NCI-H2171 (cell line): ENCODE measurements around the gene KRTAP10-3.

ENCODE experiments used
- DNase-seq: peaks from one replicate; lab custom pipeline; 2025; lab: John Stamatoyannopoulos, UW

Gene KRTAP10-3

DNA sequence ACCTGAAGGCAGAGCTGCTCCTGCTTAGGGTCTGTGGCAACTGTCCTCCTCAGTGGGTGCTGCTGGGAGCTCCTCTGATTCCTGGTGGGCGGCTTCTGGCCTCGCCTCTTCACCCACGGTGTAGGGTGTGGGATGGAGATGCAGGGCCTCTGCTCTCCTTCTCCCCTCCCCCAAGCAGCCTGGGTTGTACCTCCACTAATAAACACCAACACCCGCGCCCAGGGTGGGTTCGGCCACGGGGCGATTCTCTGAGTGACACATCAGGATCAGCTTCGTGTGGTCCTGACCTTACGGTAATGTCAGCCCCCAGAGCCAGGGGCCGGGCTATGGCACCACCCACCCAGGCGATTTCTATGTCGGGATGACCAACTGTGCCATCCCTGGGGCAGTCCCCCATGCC lies 42.3 kb downstream of the KRTAP10-3 start:
- no peak for DNase-seq

DNA sequence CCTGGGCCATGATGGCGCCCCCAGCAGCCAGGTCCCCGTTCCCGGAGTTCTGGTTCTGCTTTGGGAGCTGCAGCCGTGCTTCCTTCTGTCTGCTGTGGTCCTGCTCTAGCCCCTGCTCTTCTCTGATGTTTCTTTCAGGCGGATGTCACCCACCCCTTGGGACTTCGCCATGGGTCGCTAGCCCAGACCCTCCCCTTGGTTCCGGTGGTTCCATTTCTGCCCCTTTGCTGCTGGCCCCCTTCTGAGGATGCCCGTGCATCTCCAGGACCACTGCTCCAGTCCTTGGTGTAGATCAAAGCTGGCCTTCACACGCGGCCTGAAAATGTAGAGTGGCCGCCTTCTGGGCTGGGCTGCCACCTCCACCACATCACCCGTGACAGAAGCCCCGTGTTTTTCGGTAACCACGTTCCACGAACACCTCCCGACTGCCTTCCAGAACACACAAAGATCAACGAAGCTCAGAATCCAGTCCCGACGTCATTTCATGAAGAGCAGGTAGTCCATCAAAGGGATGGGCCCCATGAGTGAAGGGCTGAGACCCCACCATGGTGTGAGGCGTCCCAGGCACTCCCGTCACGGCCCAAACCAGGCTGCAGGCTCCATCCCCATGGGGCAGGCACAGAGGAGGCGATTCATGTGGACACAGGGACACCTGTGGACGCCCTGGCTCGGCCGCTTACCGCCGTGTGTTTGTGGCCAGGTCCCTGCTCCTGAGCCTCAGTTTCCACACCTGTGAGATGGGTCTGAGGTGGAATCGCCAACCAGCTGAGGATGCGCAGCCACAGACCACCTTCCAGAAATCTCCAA lies 43.0 kb downstream of the KRTAP10-3 start:
- DNase-seq = no peak

DNA sequence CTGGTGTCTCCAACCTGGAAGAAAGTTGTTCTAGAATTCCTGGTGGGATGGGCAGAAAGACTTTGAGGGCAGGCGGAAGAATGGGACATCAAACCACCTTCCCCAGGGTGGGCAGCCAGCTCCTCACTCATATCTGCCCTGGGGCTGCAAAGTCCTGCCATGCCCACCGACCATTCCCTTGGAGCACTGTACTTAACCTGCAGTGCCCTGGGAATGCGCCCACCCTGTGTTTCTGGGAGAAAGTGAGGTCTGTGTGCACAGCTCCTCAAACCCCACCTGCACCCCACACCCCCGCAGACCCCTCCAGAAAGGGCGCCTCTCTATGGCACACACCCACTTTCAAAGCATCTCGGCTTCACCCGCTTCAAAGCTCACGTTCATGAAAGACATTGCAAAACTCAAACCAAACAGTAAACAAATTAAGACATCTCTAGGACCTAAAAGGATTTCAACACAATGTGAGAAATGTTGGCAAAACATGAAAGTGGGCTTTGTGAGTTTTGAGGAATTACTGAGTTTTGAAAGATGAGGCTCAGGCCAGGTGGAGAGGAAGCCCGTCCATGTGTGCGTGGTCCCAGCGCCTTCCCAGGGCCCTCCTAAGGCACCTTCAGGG lies 43.7 kb downstream of the KRTAP10-3 start:
- DNase-seq = no peak

DNA sequence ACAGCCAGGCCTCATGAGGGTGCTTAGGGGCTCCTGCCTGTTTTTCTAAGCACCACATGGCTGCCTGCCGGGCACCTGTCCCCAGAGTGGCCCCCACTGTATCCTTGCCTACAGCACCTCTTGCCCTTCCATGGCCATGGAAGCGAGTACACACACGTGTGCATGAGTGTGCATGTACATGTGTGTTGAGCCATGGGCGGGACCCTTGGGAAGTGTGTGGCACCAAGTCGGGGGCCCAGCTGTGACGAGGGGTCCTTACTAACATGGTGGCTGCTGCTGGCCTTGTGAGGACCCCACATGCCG lies 44.4 kb downstream of the KRTAP10-3 start:
- DNase-seq = no peak

DNA sequence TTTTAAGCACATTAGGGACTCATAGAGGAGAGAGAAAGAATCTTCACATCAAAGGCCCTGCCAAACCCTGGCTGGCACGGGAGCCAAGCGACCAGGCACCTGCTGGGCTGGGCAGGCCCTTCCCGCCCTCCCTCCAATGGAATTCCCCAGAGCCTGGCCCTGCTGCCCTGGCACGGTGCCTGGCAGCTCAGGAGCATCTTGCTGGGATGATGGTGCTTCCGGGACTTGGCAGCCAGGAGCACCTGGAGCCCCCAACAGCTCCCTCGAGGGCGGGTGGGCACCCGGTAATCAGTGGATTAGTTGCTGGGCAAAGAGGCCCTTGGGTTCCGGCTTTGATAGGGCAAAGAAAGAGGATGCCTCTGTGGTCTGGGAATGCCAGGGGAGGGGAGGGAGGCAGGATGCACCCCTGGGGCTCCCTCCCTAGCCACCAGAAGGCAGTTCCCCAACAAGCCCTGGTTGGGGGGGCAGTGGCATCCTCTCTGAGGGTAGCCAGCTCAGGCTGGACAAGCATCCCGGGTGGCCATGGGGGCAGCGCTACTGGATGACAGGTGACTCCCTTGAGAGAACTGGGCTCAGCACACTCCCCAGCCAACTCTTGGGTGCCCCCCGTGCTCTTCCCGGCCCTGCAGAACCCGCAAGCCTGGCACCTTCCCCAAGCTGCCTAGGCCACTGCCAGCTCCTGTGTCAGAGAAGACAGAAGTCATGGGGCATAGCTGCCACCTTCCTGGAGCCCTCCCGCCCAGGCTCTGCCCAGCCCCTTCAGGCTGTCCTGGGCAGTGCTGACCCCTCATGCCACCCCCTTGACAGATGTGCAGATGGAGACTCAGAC lies 45.0 kb downstream of the KRTAP10-3 start:
- DNase-seq = peak; percentile 58

DNA sequence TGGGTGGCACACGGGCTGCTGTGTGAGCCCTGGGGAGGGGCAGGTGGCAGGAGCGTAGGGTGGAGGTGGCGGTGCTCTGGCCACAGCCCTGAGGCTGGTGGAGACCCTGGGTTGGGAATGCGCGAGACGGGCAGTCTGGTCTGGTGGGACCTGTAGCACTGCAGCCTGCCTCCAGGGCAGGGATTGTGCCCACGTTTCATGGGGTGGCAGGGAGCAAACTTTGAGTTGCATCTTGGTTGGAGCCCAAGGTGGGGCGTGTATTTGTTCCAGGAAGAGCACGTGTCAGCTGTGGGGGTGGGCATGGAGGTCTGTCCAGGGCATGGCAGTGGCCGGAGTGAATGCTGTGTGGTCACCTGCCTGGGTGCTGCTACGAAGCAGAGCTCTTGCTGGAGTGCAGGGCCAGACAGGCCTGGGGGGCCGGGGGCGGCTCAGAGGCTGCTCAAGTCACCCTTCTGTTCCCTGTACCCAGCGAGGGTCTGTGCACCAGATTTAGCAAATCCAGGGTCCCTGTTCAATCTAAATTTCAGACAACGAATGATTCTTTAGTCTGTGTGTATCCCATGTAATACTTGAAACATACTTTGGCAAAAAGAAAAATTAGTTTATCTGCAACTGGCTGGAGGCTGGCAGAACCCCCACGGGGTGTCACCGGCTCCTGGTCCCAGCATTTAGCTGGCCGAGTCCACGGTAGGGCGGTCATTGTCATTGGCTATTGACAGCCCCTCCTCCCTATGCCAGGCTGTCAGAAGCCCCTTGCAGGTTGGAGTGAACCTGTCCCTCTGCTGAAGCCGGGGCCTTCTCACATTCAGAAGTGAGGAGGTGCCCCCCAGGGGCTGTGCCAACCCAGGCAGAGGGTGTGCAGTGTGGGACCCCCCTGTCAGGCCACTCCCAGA lies 45.9 kb downstream of the KRTAP10-3 start:
- no peak for DNase-seq

DNA sequence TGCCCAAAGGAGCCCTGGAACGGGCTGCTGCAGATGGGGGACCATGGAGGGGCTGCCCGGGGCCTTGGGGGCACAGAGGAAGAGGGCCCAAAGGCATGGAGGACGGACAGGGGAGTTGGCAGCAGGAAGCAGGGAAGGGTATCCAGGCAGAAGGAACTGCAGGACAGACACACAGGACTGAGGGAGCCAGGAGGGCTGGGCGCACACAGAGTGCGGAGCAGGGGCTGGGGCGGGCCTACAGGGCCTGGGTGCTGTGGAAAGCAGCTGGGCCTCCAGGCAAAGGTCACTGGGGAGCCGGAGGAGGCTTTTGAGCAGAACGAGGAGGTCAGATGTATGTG lies 46.7 kb downstream of the KRTAP10-3 start:
- DNase-seq = no peak

DNA sequence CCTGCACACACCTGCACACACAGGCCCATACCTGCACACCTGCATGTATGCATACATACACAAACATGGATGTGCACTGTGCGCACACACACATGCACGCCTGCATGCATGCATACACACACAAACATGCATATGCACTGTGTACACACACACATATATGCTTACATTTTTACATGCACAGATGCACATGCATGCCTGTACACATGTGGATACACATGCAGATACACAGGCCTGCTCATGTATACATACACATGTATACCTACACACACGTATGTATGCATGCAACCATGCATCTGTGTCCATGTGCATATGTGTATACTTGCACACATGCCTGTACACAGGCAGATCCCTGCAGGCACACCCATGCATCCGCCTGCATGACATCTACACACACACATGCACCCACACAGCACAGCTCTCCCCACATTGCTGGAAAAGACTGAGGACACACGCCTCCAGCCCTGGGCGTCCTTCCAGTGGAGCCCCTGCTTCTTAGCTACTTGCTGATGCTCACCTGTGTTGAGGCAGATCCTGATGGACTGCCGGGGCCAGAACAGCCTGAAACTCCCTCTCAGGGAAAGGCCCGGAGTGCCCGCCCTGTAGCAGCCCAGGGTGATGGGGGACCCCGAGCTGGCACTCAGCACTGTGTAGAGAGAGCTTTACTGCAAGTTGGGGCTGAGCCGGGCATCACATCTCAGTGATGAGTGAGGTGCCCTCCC lies 47.2 kb downstream of the KRTAP10-3 start:
- no peak for DNase-seq

DNA sequence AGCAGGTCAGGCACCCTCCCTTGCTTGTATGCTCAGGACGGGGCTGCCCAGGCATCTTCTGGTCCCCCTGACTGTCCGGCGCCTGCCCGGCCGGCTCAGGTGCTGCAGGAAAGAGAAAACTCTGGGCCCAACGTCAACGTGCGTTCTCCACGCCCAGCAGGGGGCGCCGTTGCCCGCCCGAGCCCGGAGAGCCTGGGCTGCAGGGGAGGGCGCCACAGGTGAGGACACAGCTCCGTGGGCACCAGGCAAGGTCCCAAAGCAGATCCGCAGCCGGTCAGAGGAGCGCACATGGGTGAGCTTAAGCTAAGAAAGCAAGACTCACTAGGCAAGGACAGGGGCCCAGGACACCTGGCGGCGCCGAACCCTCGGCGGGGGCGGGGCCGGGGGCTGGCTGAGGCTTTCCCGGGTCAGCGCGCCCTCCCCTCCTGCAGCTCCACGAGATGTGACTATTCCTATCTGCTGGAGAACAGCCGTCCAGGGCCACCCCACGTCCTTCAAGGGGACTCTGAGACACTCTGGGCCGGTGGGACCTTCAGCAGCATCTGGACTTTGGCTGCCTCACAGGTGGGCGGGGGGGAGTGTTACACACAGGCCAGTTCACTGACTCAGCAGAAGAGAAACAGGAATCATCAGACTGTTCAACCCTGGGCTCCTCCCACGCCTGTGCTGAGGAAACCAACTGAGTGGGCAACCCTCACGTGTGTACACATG lies 47.9 kb downstream of the KRTAP10-3 start:
- peak; percentile 41 for DNase-seq

DNA sequence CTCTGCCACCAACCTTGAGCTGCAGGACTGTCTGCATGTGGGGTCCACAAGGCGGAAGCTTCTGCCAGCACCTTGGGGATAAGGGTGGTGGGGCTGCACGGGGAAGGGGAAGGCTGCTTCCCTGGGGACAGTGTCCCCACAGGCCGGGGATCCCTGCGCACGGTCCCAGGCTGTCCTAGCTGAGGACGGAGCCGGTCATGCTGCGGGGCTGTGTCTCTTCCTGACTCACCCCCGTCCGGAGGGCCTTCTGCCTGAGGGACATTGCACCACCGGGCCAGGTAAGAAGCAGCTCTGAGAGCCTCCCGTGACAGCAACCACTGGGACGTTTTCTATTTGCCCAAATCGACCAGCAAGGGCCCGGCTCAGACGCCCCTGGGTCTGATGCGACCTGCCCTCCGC lies 48.5 kb downstream of the KRTAP10-3 start:
- DNase-seq = no peak

DNA sequence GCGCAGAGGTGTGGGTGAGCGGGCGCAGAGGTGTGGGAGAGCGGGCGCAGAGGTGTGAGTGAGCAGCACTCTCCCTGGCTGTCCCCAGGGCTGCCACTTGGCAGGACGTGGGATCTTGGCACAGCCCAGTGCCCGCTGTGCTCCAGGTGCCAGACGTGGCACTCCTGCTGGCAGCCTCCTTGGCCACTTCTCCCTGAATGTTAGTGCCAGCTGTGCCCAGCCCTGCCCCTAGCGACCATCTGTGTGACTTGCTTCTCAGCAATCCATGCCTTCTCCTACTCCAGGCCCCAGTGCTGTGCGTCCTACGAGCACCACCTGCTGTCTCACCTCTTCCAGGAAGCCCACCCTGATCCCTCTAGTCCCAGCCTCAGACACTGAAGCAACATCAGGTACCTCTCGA lies 49.1 kb downstream of the KRTAP10-3 start:
- peak; percentile 85 for DNase-seq

DNA sequence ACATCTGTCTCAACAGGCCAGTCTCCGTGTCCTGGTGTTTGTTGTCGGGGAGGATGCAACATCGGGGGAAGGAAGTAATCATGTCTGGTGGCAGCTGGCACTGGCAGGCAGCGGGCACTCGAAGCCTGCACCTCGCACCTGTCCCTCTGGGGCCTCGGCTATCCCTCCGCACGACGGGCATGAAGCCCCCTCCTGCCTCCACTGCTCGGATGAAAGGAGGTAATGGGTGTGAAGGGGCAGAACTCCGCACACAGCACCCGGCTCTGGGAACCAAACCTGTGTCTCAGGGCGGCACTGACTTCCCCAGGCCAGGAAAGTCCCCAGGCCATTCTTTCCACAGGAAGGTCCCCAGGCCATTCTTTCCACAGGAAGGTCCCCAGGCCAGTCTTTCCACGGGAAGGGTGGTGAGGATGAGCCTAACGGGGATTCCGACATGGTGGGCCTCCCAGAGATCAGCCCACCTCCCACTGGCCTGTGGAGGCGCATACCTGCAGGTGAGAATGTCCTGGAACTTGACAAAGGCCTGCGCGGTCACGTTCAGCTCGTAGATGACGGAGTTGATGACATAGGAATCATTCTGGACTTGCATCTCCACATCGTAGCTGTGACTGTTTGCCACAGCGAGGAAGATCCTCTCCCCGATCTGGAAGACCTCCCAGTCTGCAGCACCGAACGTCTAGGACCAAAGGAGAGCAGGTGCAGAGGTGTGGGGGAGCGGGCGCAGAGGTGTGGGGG lies 49.7 kb downstream of the KRTAP10-3 start:
- DNase-seq = no peak

DNA sequence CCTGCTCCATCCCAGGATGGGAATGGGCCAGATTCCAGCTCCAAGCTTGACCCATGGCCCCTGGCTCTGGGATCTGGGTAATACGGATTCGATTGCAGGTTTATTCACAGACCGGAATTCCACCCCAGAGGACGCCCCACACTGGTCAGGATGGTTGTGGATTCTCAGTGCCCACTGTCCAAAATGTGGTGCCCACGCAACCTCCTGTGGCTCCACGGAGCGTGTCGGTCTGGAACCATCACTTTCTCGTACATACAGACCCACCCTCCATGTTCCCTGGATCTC lies 50.2 kb downstream of the KRTAP10-3 start:
- DNase-seq = no peak
